ENCODE results near the gene AMELX. TPM values are rescaled to one million over a fixed set of nuclear protein-coding genes. Genes with fewer than 3 reads are reported as not detected.

The AMELX gene
- total RNA-seq, 2 donors from 2014 or later: not detected

GRCh38 chrX:11309220-11309619, 16.0 kb downstream of the AMELX start:
- Mint-ChIP-seq H3K4me3 (no peak overlapping the region), H3K27ac (no peak overlapping the region), H3K4me1 (peaks cover 7% of the 10 kb centered on the region), H3K27me3 (ENCODE audit: insufficient read depth) (no peaks in the 10 kb centered on the region), H3K36me3 (ENCODE audit: low read depth) (no peaks in the 10 kb centered on the region), H3K9me3 (peaks cover 36% of the 10 kb centered on the region)
- no peak overlapping the region for H3K27ac ChIP-seq (ENCODE audit: low read depth, low read length)
- H3K4me3 ChIP-seq (ENCODE audit: low read length): no peak overlapping the region
- H3K9me3 ChIP-seq (ENCODE audit: control insufficient read depth, low read length): no peaks in the 10 kb centered on the region
- TF ChIP-seq CTCF (conservative IDR thresholded peaks at IDR 0.05): no peak
- no peaks in the 10 kb centered on the region for H3K4me1 ChIP-seq (ENCODE audit: control insufficient read depth, insufficient read depth, low read length)
- no peak for DNase-seq
- no peaks in the 10 kb centered on the region for H3K36me3 ChIP-seq (ENCODE audit: control insufficient read depth, insufficient read depth, low read length)
- WGBS, 2 experiments (ENCODE audit: insufficient coverage in 1 of 2, insufficient read length in 1 of 2): 70 to 75% methylated on average over 2 to 5 of the region's 5 CpGs
- no peak overlapping the region for H3K9ac ChIP-seq (ENCODE audit: extremely low read depth, low read length, poor library complexity, severe bottlenecking)
- H3K27me3 ChIP-seq (ENCODE audit: control insufficient read depth, insufficient read depth, low read length, poor library complexity, severe bottlenecking): no peaks in the 10 kb centered on the region

- Histone ChIP-seq H3K9ac (ENCODE audit: extremely low read depth, low read length, poor library complexity, severe bottlenecking) (no peak overlapping the region), H3K36me3 (ENCODE audit: control insufficient read depth, insufficient read depth, low read length) (no peaks in the 10 kb centered on the region), H3K27me3 (ENCODE audit: control insufficient read depth, insufficient read depth, low read length, poor library complexity, severe bottlenecking) (no peaks in the 10 kb centered on the region), H3K27ac (ENCODE audit: low read depth, low read length) (no peak overlapping the region), H3K4me3 (ENCODE audit: low read length) (no peak overlapping the region), H3K9me3 (ENCODE audit: control insufficient read depth, low read length) (no peaks in the 10 kb centered on the region), H3K4me1 (ENCODE audit: control insufficient read depth, insufficient read depth, low read length) (no peaks in the 10 kb centered on the region)
- H3K9me3 Mint-ChIP-seq: peaks cover 50% of the 10 kb centered on the region
- H3K27me3 Mint-ChIP-seq (ENCODE audit: insufficient read depth): no peaks in the 10 kb centered on the region
- no peaks in the 10 kb centered on the region for H3K36me3 Mint-ChIP-seq (ENCODE audit: low read depth)
- no peak for DNase-seq
- no peak overlapping the region for H3K4me3 Mint-ChIP-seq
- 91 to 98% methylated on average over 6 to 7 of the region's 7 CpGs for WGBS, 2 experiments (ENCODE audit: insufficient coverage in 1 of 2, insufficient read length in 1 of 2)
- H3K4me1 Mint-ChIP-seq: peaks cover 3% of the 10 kb centered on the region
- no peak for TF ChIP-seq CTCF (conservative IDR thresholded peaks at IDR 0.05)
- no peak overlapping the region for H3K27ac Mint-ChIP-seq
These were observed 18.5 kb downstream of the AMELX start for GRCh38 chrX:11311706-11312105.

- Histone ChIP-seq H3K4me1 (ENCODE audit: control insufficient read depth, insufficient read depth, low read length) (no peaks in the 10 kb centered on the region), H3K27ac (ENCODE audit: low read depth, low read length) (no peak overlapping the region), H3K4me3 (ENCODE audit: low read length) (no peak overlapping the region), H3K9me3 (ENCODE audit: control insufficient read depth, low read length) (no peaks in the 10 kb centered on the region), H3K36me3 (ENCODE audit: control insufficient read depth, insufficient read depth, low read length) (no peaks in the 10 kb centered on the region), H3K9ac (ENCODE audit: extremely low read depth, low read length, poor library complexity, severe bottlenecking) (no peak overlapping the region), H3K27me3 (ENCODE audit: control insufficient read depth, insufficient read depth, low read length, poor library complexity, severe bottlenecking) (no peaks in the 10 kb centered on the region)
- peaks cover 38% of the 10 kb centered on the region for H3K9me3 Mint-ChIP-seq
- 94 to 100% methylated on average over 1 to 7 of the region's 7 CpGs for WGBS, 2 experiments (ENCODE audit: insufficient coverage in 1 of 2, insufficient read length in 1 of 2)
- DNase-seq: no peak
- no peak for TF ChIP-seq CTCF (conservative IDR thresholded peaks at IDR 0.05)
- H3K4me1 Mint-ChIP-seq: no peaks in the 10 kb centered on the region
- no peak overlapping the region for H3K4me3 Mint-ChIP-seq
- no peak overlapping the region for H3K27ac Mint-ChIP-seq
- no peaks in the 10 kb centered on the region for H3K36me3 Mint-ChIP-seq (ENCODE audit: low read depth)
- peaks cover 6% of the 10 kb centered on the region for H3K27me3 Mint-ChIP-seq (ENCODE audit: insufficient read depth)
These were observed 26.8 kb downstream of the AMELX start for GRCh38 chrX:11319806-11320520.

All from endodermal cell (in vitro differentiated cells).